CD14-positive monocyte (primary cell): ENCODE measurements around the gene TMEFF1. TPM values are rescaled to one million over a fixed set of nuclear protein-coding genes. Genes with fewer than 3 reads are reported as not detected.

Experiments used
- DNase-seq, 3 donors: peaks; one replicate each; pipeline ENCODE4 v3.0.0-alpha.2; 2011 to 2022
- H2AFZ ChIP-seq: 2 replicates; pipeline ENCODE4 v1.6.0; 2012; ENCODE audit warnings: mild to moderate bottlenecking, low read depth, low read length, inconsistent platforms; ENCODE audit not compliant: insufficient read depth, poor library complexity, severe bottlenecking
- H3K27ac ChIP-seq, 2 donors: 1 replicate in 1 of 2; 2 replicates in 1 of 2; pipeline ENCODE4 v1.5.1; 2012 to 2013; ENCODE audit warnings: low read length in 2 of 2, control low read depth in 1 of 2, inconsistent platforms in 1 of 2, low read depth in 1 of 2, mild to moderate bottlenecking in 1 of 2
- H3K27me3 ChIP-seq, 2 donors: one replicate each; pipeline versions ENCODE4 v1.6.0 to v1.6.1; 2011 to 2013; ENCODE audit warnings: low read length in 2 of 2; ENCODE audit not compliant: control insufficient read depth in 2 of 2, insufficient read depth in 2 of 2
- H3K36me3 ChIP-seq, 2 donors: replicated peaks in 1 of 2; 1 replicate in 1 of 2; 2 replicates in 1 of 2; pipeline versions ENCODE4 v1.5.1 to v1.6.1; 2012 to 2013; ENCODE audit warnings: low read length in 2 of 2, control low read depth in 1 of 2, inconsistent platforms in 1 of 2, mild to moderate bottlenecking in 1 of 2; ENCODE audit not compliant: insufficient read depth in 2 of 2, control insufficient read depth in 1 of 2
- H3K4me1 ChIP-seq, 2 donors: 1 replicate in 1 of 2; 2 replicates in 1 of 2; pipeline versions ENCODE4 v1.5.1 to v1.6.1; 2012 to 2013; ENCODE audit warnings: low read length in 2 of 2, control low read depth in 1 of 2, inconsistent platforms in 1 of 2, mild to moderate bottlenecking in 1 of 2, moderate library complexity in 1 of 2; ENCODE audit not compliant: insufficient read depth in 2 of 2, control insufficient read depth in 1 of 2
- H3K4me2 ChIP-seq: replicated peaks from 2 replicates; pipeline ENCODE3; 2012; ENCODE audit warnings: low read length, moderate library complexity, mild to moderate bottlenecking; ENCODE audit not compliant: poor library complexity, severe bottlenecking; ENCODE audit errors: extremely low read depth
- H3K4me3 ChIP-seq, 3 experiments: fragments of 200-600 bp in 1 of 3; sonication (generic) in 1 of 3; replicated peaks in 1 of 3; 1 replicate in 2 of 3; 2 replicates in 1 of 3; pipeline ENCODE4 v1.5.1; 2011 to 2013; ENCODE audit warnings: low read length in 3 of 3, mild to moderate bottlenecking in 3 of 3, control low read depth in 2 of 3, low read depth in 2 of 3, inconsistent platforms in 1 of 3, moderate library complexity in 1 of 3
- H3K79me2 ChIP-seq: 2 replicates; pipeline ENCODE4 v1.6.0; 2012; ENCODE audit warnings: mild to moderate bottlenecking, control low read depth, inconsistent platforms, low read length, moderate library complexity; ENCODE audit not compliant: insufficient read depth
- H3K9ac ChIP-seq: 2 replicates; pipeline ENCODE4 v1.6.0; 2017; ENCODE audit warnings: low read length, mild to moderate bottlenecking; ENCODE audit not compliant: insufficient read depth, poor library complexity, severe bottlenecking
- H3K9me3 ChIP-seq, 2 donors: replicated peaks in 1 of 2; 1 replicate in 1 of 2; 2 replicates in 1 of 2; pipeline versions ENCODE4 v1.5.1 to v1.6.1; 2012 to 2013; ENCODE audit warnings: low read length in 2 of 2, control low read depth in 1 of 2; ENCODE audit not compliant: control insufficient read depth in 1 of 2, insufficient read depth in 1 of 2
- H4K20me1 ChIP-seq: 2 replicates; pipeline ENCODE4 v1.6.0; 2012; ENCODE audit warnings: mild to moderate bottlenecking, low read length, control low read depth, moderate library complexity; ENCODE audit not compliant: insufficient read depth
- H3K27ac Mint-ChIP-seq, 7 donors: one replicate each; pipeline ENCODE4 v1.8.0; 2020; ENCODE audit warnings: mild to moderate bottlenecking in 7 of 7, mixed read lengths in 7 of 7, moderate library complexity in 6 of 7, inconsistent platforms in 2 of 7
- H3K27me3 Mint-ChIP-seq, 3 donors: one replicate each; pipeline ENCODE4 v1.8.0; 2021 to 2022; ENCODE audit warnings: low read depth in 3 of 3, mild to moderate bottlenecking in 3 of 3, mixed read lengths in 3 of 3, moderate library complexity in 3 of 3, inconsistent platforms in 1 of 3
- H3K36me3 Mint-ChIP-seq, 2 donors: one replicate each; pipeline ENCODE4 v1.8.0; 2020; ENCODE audit warnings: mixed read lengths in 2 of 2, inconsistent platforms in 1 of 2, mild to moderate bottlenecking in 1 of 2
- H3K4me1 Mint-ChIP-seq: one replicate; pipeline ENCODE4 v1.8.0; 2020; ENCODE audit warnings: mild to moderate bottlenecking, mixed read lengths
- H3K4me3 Mint-ChIP-seq, 2 donors: one replicate each; pipeline ENCODE4 v1.8.0; 2020; ENCODE audit warnings: mild to moderate bottlenecking in 2 of 2, mixed read lengths in 2 of 2, moderate library complexity in 1 of 2
- H3K9me3 Mint-ChIP-seq, 7 donors: one replicate each; pipeline ENCODE4 v1.8.0; 2020 to 2022; ENCODE audit warnings: mixed read lengths in 7 of 7, mild to moderate bottlenecking in 6 of 7, moderate library complexity in 6 of 7, inconsistent platforms in 2 of 7
- CTCF ChIP-seq: fragments of 200-600 bp; IDR thresholded peaks from one replicate; pipeline ENCODE4 v1.8.0; 2022; ENCODE audit warnings: antibody characterized with exemption, mild to moderate bottlenecking
- WGBS: methylation state at CpG from one replicate; pipeline ENCODE4 v1.1.5; 2013; ENCODE audit warnings: missing lambda C conversion rate; ENCODE audit not compliant: insufficient coverage; 5-methylcytosine and 5-hydroxymethylcytosine counted together
- intact Hi-C, 2 donors: fragments of 100-400 bp; cut with micrococcal nuclease; formaldehyde crosslinking; loops; one replicate each; pipeline versions ENCODE4 v1.15.0 to v1.15.1; 2023
- polyA plus RNA-seq, 3 donors: library from polyadenylated mRNA; depleted of rRNA in 1 of 3; unstranded in 2 of 3; stranded (reverse) in 1 of 3; fragments of 300-500 nt in 2 of 3; fragments of >200 nt in 1 of 3; fragmentation: Illumina TruSeq in 2 of 3; gene quantifications; 1 replicate in 2 of 3; 2 replicates in 1 of 3; pipeline ENCODE4 v1.2.3, GENCODE V29; 2012 to 2021

The TMEFF1 gene
- polyA plus RNA-seq, 3 donors, result not detected

GRCh38 chr9:100590481-100590880, 117.5 kb downstream of the TMEFF1 start:
- Histone ChIP-seq H3K4me3 (no peak overlapping the region), H3K27me3 (no peaks in the 10 kb centered on the region), H4K20me1 (no peaks in the 10 kb centered on the region), H3K36me3 (no peaks in the 10 kb centered on the region), H3K4me2 (no peak overlapping the region), H3K9ac (no peak overlapping the region), H3K79me2 (no peaks in the 10 kb centered on the region), H3K9me3 (no peaks in the 10 kb centered on the region), H2AFZ (no peak overlapping the region), H3K4me1 (no peaks in the 10 kb centered on the region), H3K27ac (no peak overlapping the region)
- intact Hi-C loops, result no loop called here
- no peak for TF ChIP-seq CTCF
- Mint-ChIP-seq H3K27ac (no peak overlapping the region), H3K4me3 (no peak overlapping the region), H3K36me3 (no peaks in the 10 kb centered on the region), H3K4me1 (peaks cover under 1% of the 10 kb centered on the region), H3K9me3 (peaks cover 0 to 2% (median 0%) of the 10 kb centered on the region in 7 donors), H3K27me3 (peaks cover 1 to 2% (median 2%) of the 10 kb centered on the region in 3 donors)
- DNase-seq, result no peak
- 75% methylated on average over 1 of the region's 2 CpGs for WGBS

GRCh38 chr9:100591139-100591538, 118.2 kb downstream of the TMEFF1 start:
- 93% methylated on average over 5 of the region's 6 CpGs for WGBS

More at GRCh38 chr9:100591139-100591538, 118.2 kb downstream of the TMEFF1 start:
- H3K9me3 Mint-ChIP-seq, result peaks cover 0 to 2% (median 0%) of the 10 kb centered on the region in 7 donors
- H2AFZ ChIP-seq, result no peak overlapping the region
- H3K27me3 Mint-ChIP-seq, result peaks cover under 1 to 6% (median 4%) of the 10 kb centered on the region in 3 donors
- no peaks in the 10 kb centered on the region for H3K36me3 Mint-ChIP-seq
- H3K27me3 ChIP-seq, result no peaks in the 10 kb centered on the region
- H3K4me2 ChIP-seq, result no peak overlapping the region
- DNase-seq, result no peak
- no peaks in the 10 kb centered on the region for H3K4me1 ChIP-seq
- no peak for TF ChIP-seq CTCF
- H3K4me3 Mint-ChIP-seq, result no peak overlapping the region
- no peak overlapping the region for H3K4me3 ChIP-seq
- no peaks in the 10 kb centered on the region for H3K79me2 ChIP-seq
- no peaks in the 10 kb centered on the region for H3K36me3 ChIP-seq
- peaks cover 1% of the 10 kb centered on the region for H3K4me1 Mint-ChIP-seq
- intact Hi-C loops, result no loop called here
- no peak overlapping the region for H3K27ac Mint-ChIP-seq
- no peaks in the 10 kb centered on the region for H3K9me3 ChIP-seq
- H3K27ac ChIP-seq, result no peak overlapping the region
- H4K20me1 ChIP-seq, result no peaks in the 10 kb centered on the region
- H3K9ac ChIP-seq, result no peak overlapping the region
